ENCODE data around the gene AKR1E2.

AKR1E2 gene

DNA sequence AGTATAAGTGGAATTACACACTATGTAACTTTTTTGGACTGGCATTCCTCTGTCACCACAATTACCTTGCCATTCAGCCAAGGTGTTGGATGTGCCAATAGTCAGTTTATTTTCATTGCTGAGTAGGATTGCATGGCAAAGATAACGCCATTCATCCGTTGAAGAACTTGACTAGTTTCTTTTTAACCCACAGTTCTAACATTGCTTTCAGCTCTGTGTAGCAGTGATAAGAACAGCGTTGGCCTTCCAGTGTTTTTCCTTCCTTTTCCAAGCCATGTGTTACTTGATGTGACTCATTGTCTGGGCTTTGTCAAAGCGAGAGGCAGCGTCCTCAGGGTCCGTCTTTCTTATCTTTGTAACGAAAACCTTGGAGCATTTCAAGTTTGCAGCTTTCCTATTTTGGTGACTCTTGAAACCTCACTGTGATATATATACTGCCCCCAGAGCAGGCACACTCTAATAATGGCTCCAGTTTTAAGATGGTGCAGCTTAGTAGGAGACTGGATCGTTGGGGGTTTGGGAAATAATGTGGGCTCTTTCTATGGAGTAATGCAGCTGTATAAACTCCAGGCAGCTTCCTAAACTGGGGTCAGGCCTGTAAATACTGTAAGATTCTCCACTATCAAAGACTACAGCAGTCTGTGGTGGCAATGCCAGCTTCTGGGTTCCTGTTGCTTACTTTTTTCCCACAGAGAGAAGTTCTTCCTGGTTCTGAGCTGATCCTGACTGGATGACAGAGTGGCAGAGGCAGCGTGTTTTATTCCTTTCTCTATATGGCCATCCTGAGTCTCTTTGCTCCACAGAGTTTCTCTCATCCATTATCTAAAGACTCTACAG is 41.7 kb downstream of the AKR1E2 start:
- H3K9me3 ChIP-seq (ENCODE audit: severe bottlenecking) = no peaks in the 10 kb centered on the region
- H3K27me3 ChIP-seq (ENCODE audit: insufficient read depth, low read depth, severe bottlenecking) = no peaks in the 10 kb centered on the region
- no peak for DNase-seq
- no peak overlapping the region for H3K4me3 ChIP-seq (ENCODE audit: low read depth, low read length)
- TF ChIP-seq, protein P1, sequence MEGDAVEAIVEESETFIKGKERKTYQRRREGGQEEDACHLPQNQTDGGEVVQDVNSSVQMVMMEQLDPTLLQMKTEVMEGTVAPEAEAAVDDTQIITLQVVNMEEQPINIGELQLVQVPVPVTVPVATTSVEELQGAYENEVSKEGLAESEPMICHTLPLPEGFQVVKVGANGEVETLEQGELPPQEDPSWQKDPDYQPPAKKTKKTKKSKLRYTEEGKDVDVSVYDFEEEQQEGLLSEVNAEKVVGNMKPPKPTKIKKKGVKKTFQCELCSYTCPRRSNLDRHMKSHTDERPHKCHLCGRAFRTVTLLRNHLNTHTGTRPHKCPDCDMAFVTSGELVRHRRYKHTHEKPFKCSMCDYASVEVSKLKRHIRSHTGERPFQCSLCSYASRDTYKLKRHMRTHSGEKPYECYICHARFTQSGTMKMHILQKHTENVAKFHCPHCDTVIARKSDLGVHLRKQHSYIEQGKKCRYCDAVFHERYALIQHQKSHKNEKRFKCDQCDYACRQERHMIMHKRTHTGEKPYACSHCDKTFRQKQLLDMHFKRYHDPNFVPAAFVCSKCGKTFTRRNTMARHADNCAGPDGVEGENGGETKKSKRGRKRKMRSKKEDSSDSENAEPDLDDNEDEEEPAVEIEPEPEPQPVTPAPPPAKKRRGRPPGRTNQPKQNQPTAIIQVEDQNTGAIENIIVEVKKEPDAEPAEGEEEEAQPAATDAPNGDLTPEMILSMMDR (IDR thresholded peaks at IDR 0.05; ENCODE audit: low read depth, low read length) = no peak
- no peak overlapping the region for H3K27ac ChIP-seq
- H3K36me3 ChIP-seq = no peaks in the 10 kb centered on the region

DNA sequence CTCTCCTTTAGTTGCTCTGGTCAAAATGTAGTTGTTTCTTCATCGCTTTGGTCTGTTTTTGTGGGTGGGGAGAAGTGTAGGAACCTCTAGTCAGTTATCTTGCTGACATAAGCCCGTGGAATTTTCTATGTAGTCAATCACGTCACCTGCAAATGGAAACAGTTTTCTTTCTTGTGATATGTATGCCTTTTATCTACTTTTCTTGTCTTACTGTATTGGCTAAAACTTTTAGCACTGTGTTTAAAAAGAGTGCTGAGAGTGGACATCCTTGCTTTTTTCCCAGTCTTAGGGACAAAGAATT is 42.3 kb downstream of the AKR1E2 start:
- H3K36me3 ChIP-seq = no peaks in the 10 kb centered on the region
- TF ChIP-seq, protein P1 (IDR thresholded peaks at IDR 0.05; ENCODE audit: low read depth, low read length) = no peak
- H3K4me3 ChIP-seq (ENCODE audit: low read depth, low read length) = no peak overlapping the region
- no peaks in the 10 kb centered on the region for H3K9me3 ChIP-seq (ENCODE audit: severe bottlenecking)
- no peaks in the 10 kb centered on the region for H3K27me3 ChIP-seq (ENCODE audit: insufficient read depth, low read depth, severe bottlenecking)
- no peak overlapping the region for H3K27ac ChIP-seq
- no peak for DNase-seq

DNA sequence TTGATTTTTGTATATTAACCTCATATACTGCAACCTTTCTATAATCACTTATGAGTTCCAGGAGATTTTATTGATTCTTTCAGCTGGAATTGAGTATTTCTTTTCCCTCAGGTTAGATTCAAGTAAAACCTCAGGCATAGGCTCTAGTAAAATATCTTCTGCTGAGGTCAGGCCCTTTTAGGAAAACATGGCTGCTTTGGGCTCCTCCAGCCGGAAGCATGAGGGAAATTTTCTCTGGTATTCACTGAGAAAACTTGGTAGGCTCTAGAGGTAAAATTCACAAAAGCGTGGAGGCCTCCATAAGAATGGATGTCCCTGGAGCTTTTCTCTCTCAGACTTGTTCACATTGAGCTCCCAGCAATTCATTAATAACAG is 56.7 kb downstream of the AKR1E2 start:
- TF ChIP-seq, protein P1 (IDR thresholded peaks at IDR 0.05; ENCODE audit: low read depth, low read length) = no peak
- H3K9me3 ChIP-seq (ENCODE audit: severe bottlenecking) = no peaks in the 10 kb centered on the region
- H3K36me3 ChIP-seq = no peaks in the 10 kb centered on the region
- H3K27ac ChIP-seq = no peak overlapping the region
- H3K27me3 ChIP-seq (ENCODE audit: insufficient read depth, low read depth, severe bottlenecking) = peaks cover under 1% of the 10 kb centered on the region
- DNase-seq = no peak
- no peak overlapping the region for H3K4me3 ChIP-seq (ENCODE audit: low read depth, low read length)

DNA sequence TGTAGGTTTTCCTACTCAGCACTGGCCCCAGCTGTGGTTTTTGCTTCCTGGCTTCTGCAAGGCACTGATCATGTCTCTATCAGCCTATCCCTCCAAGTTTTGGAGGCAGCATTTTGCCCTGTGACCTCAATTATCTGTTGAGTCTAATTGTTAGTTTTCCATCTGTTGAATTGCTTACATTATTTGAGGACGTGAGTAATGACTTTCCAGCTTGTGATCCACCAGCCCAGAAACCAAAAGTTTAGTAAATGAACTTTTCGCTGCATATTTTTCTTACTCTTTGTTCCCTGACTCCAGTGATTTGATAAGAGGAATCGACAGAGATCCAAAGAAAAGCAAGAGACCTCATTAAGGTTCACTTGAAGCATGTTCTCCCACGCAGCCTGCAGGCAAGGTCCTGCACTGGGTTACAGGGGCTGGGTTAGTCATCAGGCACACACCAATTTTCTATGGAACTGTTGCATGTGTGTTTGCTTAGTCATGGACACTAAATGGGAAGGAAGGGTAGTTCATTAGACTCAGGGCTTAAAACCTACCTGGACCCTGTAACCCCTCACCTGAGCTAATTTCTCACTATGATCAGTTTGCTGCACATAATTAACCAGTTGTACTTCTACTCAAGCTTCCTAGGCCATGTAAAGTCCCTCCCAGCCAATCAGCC is 57.2 kb downstream of the AKR1E2 start:
- TF ChIP-seq, protein P1 (IDR thresholded peaks at IDR 0.05; ENCODE audit: low read depth, low read length) = no peak
- Histone ChIP-seq H3K27me3 (ENCODE audit: insufficient read depth, low read depth, severe bottlenecking) (peaks cover 3% of the 10 kb centered on the region), H3K4me3 (ENCODE audit: low read depth, low read length) (no peak overlapping the region), H3K36me3 (no peaks in the 10 kb centered on the region), H3K27ac (no peak overlapping the region), H3K9me3 (ENCODE audit: severe bottlenecking) (no peaks in the 10 kb centered on the region)
- no peak for DNase-seq

DNA sequence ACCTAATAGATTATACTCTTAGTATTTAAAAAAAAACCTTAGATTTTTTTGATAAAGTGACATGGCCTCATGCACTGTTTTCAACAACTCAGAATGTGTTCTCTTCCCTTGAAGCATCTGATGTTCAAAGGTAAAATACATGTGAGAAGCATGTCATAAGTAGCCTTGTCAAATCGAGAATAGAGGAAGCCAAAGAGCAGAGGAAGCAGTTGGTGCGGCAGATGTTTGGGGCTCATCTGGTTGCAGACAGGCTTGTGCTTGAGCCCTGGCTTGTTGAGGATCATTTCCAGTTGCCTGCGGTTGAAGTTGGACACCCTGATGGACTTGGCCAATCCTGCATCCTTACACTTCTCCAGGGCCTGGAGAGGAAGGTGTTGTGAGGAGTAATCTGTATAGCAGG is 59.2 kb downstream of the AKR1E2 start:
- H3K27me3 ChIP-seq (ENCODE audit: insufficient read depth, low read depth, severe bottlenecking) = peaks cover 3% of the 10 kb centered on the region
- no peaks in the 10 kb centered on the region for H3K36me3 ChIP-seq
- DNase-seq = no peak
- TF ChIP-seq, protein P1 (IDR thresholded peaks at IDR 0.05; ENCODE audit: low read depth, low read length) = no peak
- H3K27ac ChIP-seq = no peak overlapping the region
- H3K4me3 ChIP-seq (ENCODE audit: low read depth, low read length) = no peak overlapping the region
- H3K9me3 ChIP-seq (ENCODE audit: severe bottlenecking) = no peaks in the 10 kb centered on the region
